ENCODE results near the gene DPP7.

DPP7 gene

GRCh38 chr9:137068539-137069507, 45.7 kb downstream of the DPP7 start:
- Histone ChIP-seq H3K9ac (ENCODE audit: low read length) (no peak overlapping the region), H2BK120ac (ENCODE audit: low read depth, low read length) (no peak overlapping the region), H3K9me3 (ENCODE audit: control insufficient read depth, low read length) (no peaks in the 10 kb centered on the region), H2AFZ (ENCODE audit: low read depth, low read length) (no peak overlapping the region), H3K27me3 (ENCODE audit: control insufficient read depth in 1 of 2, insufficient read depth in 1 of 2, low read length in 2 of 2) (peaks cover 0 to 10% of the 10 kb centered on the region in 2 experiments), H3K18ac (ENCODE audit: low read depth in 1 of 2, low read length in 2 of 2) (no peak overlapping the region), H3K23ac (ENCODE audit: low read length in 2 of 2) (no peak overlapping the region), H2BK12ac (ENCODE audit: low read length in 2 of 2) (no peak overlapping the region), H3K4me2 (ENCODE audit: low read length, poor library complexity, severe bottlenecking) (no peak overlapping the region), H2BK15ac (ENCODE audit: low read depth, poor library complexity, severe bottlenecking) (no peak overlapping the region), H4K8ac (ENCODE audit: low read length) (no peak overlapping the region), H3K27ac (ENCODE audit: low read length, poor library complexity, severe bottlenecking) (no peak overlapping the region), H3K36me3 (ENCODE audit: control insufficient read depth in 1 of 2, insufficient read depth in 2 of 2, low read depth in 1 of 2, low read length in 2 of 2) (peaks cover 0 to 6% of the 10 kb centered on the region in 2 experiments), H3K14ac (ENCODE audit: low read length in 2 of 2) (no peak overlapping the region), H4K91ac (ENCODE audit: low read length) (peak overlapping the region; percentile 10), H2AK5ac (ENCODE audit: low read length, severe bottlenecking) (no peak overlapping the region), H3K4ac (ENCODE audit: low read depth in 1 of 2, low read length in 2 of 2) (no peak overlapping the region), H3K79me1 (replicated peaks; ENCODE audit: low read length, poor library complexity, severe bottlenecking) (no peaks in the 10 kb centered on the region), H3K4me1 (ENCODE audit: control insufficient read depth, insufficient read depth, low read depth, low read length) (peaks cover 18% of the 10 kb centered on the region), H3K4me3 (ENCODE audit: insufficient read depth in 1 of 2, low read depth in 1 of 2, low read length in 2 of 2) (no peak overlapping the region), H2BK5ac (ENCODE audit: low read depth, low read length, poor library complexity, severe bottlenecking) (no peak overlapping the region)
- 92% methylated on average over 17 of the region's 17 CpGs for WGBS
- DNase-seq: no peak

- Histone ChIP-seq H3K9me3 (ENCODE audit: control insufficient read depth, low read length) (no peaks in the 10 kb centered on the region), H3K4me2 (ENCODE audit: low read length, poor library complexity, severe bottlenecking) (no peak overlapping the region), H4K8ac (ENCODE audit: low read length) (no peak overlapping the region), H2BK12ac (ENCODE audit: low read length in 2 of 2) (no peak overlapping the region), H2AK5ac (ENCODE audit: low read length, severe bottlenecking) (no peak overlapping the region), H3K4me3 (ENCODE audit: insufficient read depth in 1 of 2, low read depth in 1 of 2, low read length in 2 of 2) (no peak overlapping the region), H3K4me1 (ENCODE audit: control insufficient read depth, insufficient read depth, low read depth, low read length) (peaks cover 18% of the 10 kb centered on the region), H2BK5ac (ENCODE audit: low read depth, low read length, poor library complexity, severe bottlenecking) (no peak overlapping the region), H3K9ac (ENCODE audit: low read length) (no peak overlapping the region), H3K14ac (ENCODE audit: low read length in 2 of 2) (no peak overlapping the region), H2AFZ (ENCODE audit: low read depth, low read length) (no peak overlapping the region), H3K18ac (ENCODE audit: low read depth in 1 of 2, low read length in 2 of 2) (no peak overlapping the region), H2BK120ac (ENCODE audit: low read depth, low read length) (no peak overlapping the region), H3K4ac (ENCODE audit: low read depth in 1 of 2, low read length in 2 of 2) (no peak overlapping the region), H3K27ac (ENCODE audit: low read length, poor library complexity, severe bottlenecking) (no peak overlapping the region), H3K27me3 (ENCODE audit: control insufficient read depth in 1 of 2, insufficient read depth in 1 of 2, low read length in 2 of 2) (peaks cover 0 to 10% of the 10 kb centered on the region in 2 experiments), H3K23ac (ENCODE audit: low read length in 2 of 2) (no peak overlapping the region), H3K36me3 (ENCODE audit: control insufficient read depth in 1 of 2, insufficient read depth in 2 of 2, low read depth in 1 of 2, low read length in 2 of 2) (peaks cover 0 to 6% of the 10 kb centered on the region in 2 experiments), H4K91ac (ENCODE audit: low read length) (no peak overlapping the region), H3K79me1 (replicated peaks; ENCODE audit: low read length, poor library complexity, severe bottlenecking) (no peaks in the 10 kb centered on the region), H2BK15ac (ENCODE audit: low read depth, poor library complexity, severe bottlenecking) (no peak overlapping the region)
- peak; percentile 84 for DNase-seq
- 65% methylated on average over 11 of the region's 12 CpGs for WGBS
Observed at GRCh38 chr9:137067860-137068538, 46.5 kb downstream of the DPP7 start.

- Histone ChIP-seq H2AFZ (ENCODE audit: low read depth, low read length) (no peak overlapping the region), H3K4me2 (ENCODE audit: low read length, poor library complexity, severe bottlenecking) (no peak overlapping the region), H2BK5ac (ENCODE audit: low read depth, low read length, poor library complexity, severe bottlenecking) (no peak overlapping the region), H4K8ac (ENCODE audit: low read length) (no peak overlapping the region), H3K9me3 (ENCODE audit: control insufficient read depth, low read length) (no peaks in the 10 kb centered on the region), H3K4me1 (ENCODE audit: control insufficient read depth, insufficient read depth, low read depth, low read length) (peaks cover 18% of the 10 kb centered on the region), H3K23ac (ENCODE audit: low read length in 2 of 2) (no peak overlapping the region), H2BK120ac (ENCODE audit: low read depth, low read length) (no peak overlapping the region), H3K4ac (ENCODE audit: low read depth in 1 of 2, low read length in 2 of 2) (no peak overlapping the region), H2AK5ac (ENCODE audit: low read length, severe bottlenecking) (no peak overlapping the region), H3K9ac (ENCODE audit: low read length) (no peak overlapping the region), H3K14ac (ENCODE audit: low read length in 2 of 2) (no peak overlapping the region), H3K4me3 (ENCODE audit: insufficient read depth in 1 of 2, low read depth in 1 of 2, low read length in 2 of 2) (no peak overlapping the region), H3K18ac (ENCODE audit: low read depth in 1 of 2, low read length in 2 of 2) (no peak overlapping the region), H4K91ac (ENCODE audit: low read length) (peak overlapping the region; percentile 22), H3K36me3 (ENCODE audit: control insufficient read depth in 1 of 2, insufficient read depth in 2 of 2, low read depth in 1 of 2, low read length in 2 of 2) (peaks cover 0 to 6% of the 10 kb centered on the region in 2 experiments), H3K27ac (ENCODE audit: low read length, poor library complexity, severe bottlenecking) (no peak overlapping the region), H2BK15ac (ENCODE audit: low read depth, poor library complexity, severe bottlenecking) (no peak overlapping the region), H3K27me3 (ENCODE audit: control insufficient read depth in 1 of 2, insufficient read depth in 1 of 2, low read length in 2 of 2) (peaks cover 0 to 15% of the 10 kb centered on the region in 2 experiments), H2BK12ac (ENCODE audit: low read length in 2 of 2) (no peak overlapping the region), H3K79me1 (replicated peaks; ENCODE audit: low read length, poor library complexity, severe bottlenecking) (no peaks in the 10 kb centered on the region)
- DNase-seq: no peak
- WGBS: 93% methylated on average over 26 of the region's 26 CpGs
Observed at GRCh38 chr9:137066096-137066861, 48.3 kb downstream of the DPP7 start.

All from mesenchymal stem cell (in vitro differentiated cells and primary cell).